Activated CD4-positive, alpha-beta memory T cell treated with anti-CD3 and anti-CD28 coated beads, Interleukin-2, amount 10 ng/mL, durations not matched to agents 7 days and 5 days (primary cell): Measurements from ENCODE around the gene ISG20. TPM values are rescaled to one million over a fixed set of nuclear protein-coding genes. Genes with fewer than 3 reads are reported as not detected.
A peak's percentile ranks its signal among the peaks of the same experiment; 100 is the strongest.

Experiments used
- CTCF ChIA-PET: fragments of 350-600 bp; sonication (Branson Sonifier 250); formaldehyde crosslinking; loops from one replicate; lab custom pipeline; 2021; ENCODE audit warnings: antibody characterized with exemption, inconsistent platforms; lab: Charles Lee
- POLR2A ChIA-PET: fragments of 350-600 bp; sonication (Branson Sonifier 250); formaldehyde crosslinking; loops from one replicate; lab custom pipeline; 2021; ENCODE audit warnings: antibody characterized with exemption; lab: Charles Lee
- DNase-seq: peaks from one replicate; pipeline ENCODE4 v3.0.0-alpha.2; 2020
- H3K27ac Mint-ChIP-seq: one replicate; pipeline ENCODE4 v1.8.0; 2021; ENCODE audit warnings: mild to moderate bottlenecking, mixed read lengths
- H3K27me3 Mint-ChIP-seq: one replicate; pipeline ENCODE4 v1.8.0; 2021; ENCODE audit warnings: mixed read lengths
- H3K36me3 Mint-ChIP-seq: one replicate; pipeline ENCODE4 v1.8.0; 2021; ENCODE audit warnings: low read depth, mixed read lengths
- H3K4me1 Mint-ChIP-seq: one replicate; pipeline ENCODE4 v1.8.0; 2021; ENCODE audit warnings: mixed read lengths
- H3K4me3 Mint-ChIP-seq: one replicate; pipeline ENCODE4 v1.8.0; 2021; ENCODE audit warnings: mild to moderate bottlenecking, mixed read lengths
- H3K9me3 Mint-ChIP-seq: one replicate; pipeline ENCODE4 v1.8.0; 2021; ENCODE audit warnings: mixed read lengths
- total RNA-seq, 2 experiments: library from RNA; stranded (reverse); gene quantifications; one replicate each; pipeline ENCODE4 v1.2.3, GENCODE V29; 2021

The ISG20 gene
- total RNA-seq, 2 experiments from 2014 or later = 337 to 338 TPM

GRCh38 chr15:88644741-88645140 lies 5.9 kb downstream of the ISG20 start:
- no peak overlapping the region for H3K4me3 Mint-ChIP-seq
- CTCF ChIA-PET = interaction anchor here (1.3 kb wide), 1 partner anchor 20 kb away, joined by 3 read pairs; no protein-coding TSS in a partner anchor
- H3K9me3 Mint-ChIP-seq = no peaks in the 10 kb centered on the region
- H3K4me1 Mint-ChIP-seq = peaks cover 71% of the 10 kb centered on the region
- no peak for DNase-seq
- no peak overlapping the region for H3K27ac Mint-ChIP-seq
- POLR2A ChIA-PET = interaction anchor here (1.4 to 1.9 kb wide), 2 partner anchors 9 to 21 kb away, joined by 3 to 7 read pairs; no protein-coding TSS in a partner anchor
- H3K27me3 Mint-ChIP-seq = no peaks in the 10 kb centered on the region
- peaks cover 81% of the 10 kb centered on the region for H3K36me3 Mint-ChIP-seq

- no peaks in the 10 kb centered on the region for H3K9me3 Mint-ChIP-seq
- H3K27ac Mint-ChIP-seq = no peak overlapping the region
- ChIA-PET CTCF (interaction anchor here (1.3 kb wide), 1 partner anchor 21 kb away, joined by 3 read pairs; no protein-coding TSS in a partner anchor), POLR2A (interaction anchor here (1.4 kb wide), 1 partner anchor 10 kb away, joined by 3 read pairs; no protein-coding TSS in a partner anchor)
- H3K36me3 Mint-ChIP-seq = peaks cover 75% of the 10 kb centered on the region
- no peaks in the 10 kb centered on the region for H3K27me3 Mint-ChIP-seq
- peaks cover 71% of the 10 kb centered on the region for H3K4me1 Mint-ChIP-seq
- DNase-seq = no peak
- H3K4me3 Mint-ChIP-seq = no peak overlapping the region
These were observed 6.6 kb downstream of the ISG20 start for GRCh38 chr15:88645171-88646087.

DNA sequence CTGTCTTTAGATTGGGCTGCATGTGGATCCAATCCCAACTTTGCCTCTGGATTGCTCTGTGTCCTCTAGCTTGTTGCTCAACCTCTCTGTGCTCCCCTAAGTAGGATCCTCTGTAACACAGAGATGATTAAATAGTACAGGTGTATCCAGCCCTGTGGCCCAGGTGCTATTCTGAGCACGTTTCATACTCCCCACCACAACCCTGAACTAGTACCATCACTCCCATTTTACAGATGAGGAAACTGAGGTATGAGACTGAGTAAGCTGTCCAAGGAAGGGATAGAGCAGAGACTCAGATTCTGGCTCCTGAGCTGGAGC lies 7.2 kb downstream of the ISG20 start:
- ChIA-PET CTCF (interaction anchor here (1.3 kb wide), 1 partner anchor 22 kb away, joined by 3 read pairs; no protein-coding TSS in a partner anchor), POLR2A (no interaction called here)
- no peak for DNase-seq
- peaks cover 74% of the 10 kb centered on the region for H3K4me1 Mint-ChIP-seq
- H3K9me3 Mint-ChIP-seq = no peaks in the 10 kb centered on the region
- no peak overlapping the region for H3K4me3 Mint-ChIP-seq
- no peak overlapping the region for H3K27ac Mint-ChIP-seq
- no peaks in the 10 kb centered on the region for H3K27me3 Mint-ChIP-seq
- peaks cover 76% of the 10 kb centered on the region for H3K36me3 Mint-ChIP-seq

- ChIA-PET CTCF (interaction anchor here (0.7 kb wide), 1 partner anchor 65 kb away, joined by 4 read pairs; no protein-coding TSS in a partner anchor), POLR2A (no interaction called here)
- H3K27ac Mint-ChIP-seq = no peak overlapping the region
- no peak overlapping the region for H3K4me3 Mint-ChIP-seq
- H3K36me3 Mint-ChIP-seq = peaks cover 81% of the 10 kb centered on the region
- DNase-seq = peak; percentile 8
- H3K4me1 Mint-ChIP-seq = peaks cover 80% of the 10 kb centered on the region
- no peaks in the 10 kb centered on the region for H3K9me3 Mint-ChIP-seq
- H3K27me3 Mint-ChIP-seq = no peaks in the 10 kb centered on the region
These were observed 8.1 kb downstream of the ISG20 start for GRCh38 chr15:88646951-88647350.

DNA sequence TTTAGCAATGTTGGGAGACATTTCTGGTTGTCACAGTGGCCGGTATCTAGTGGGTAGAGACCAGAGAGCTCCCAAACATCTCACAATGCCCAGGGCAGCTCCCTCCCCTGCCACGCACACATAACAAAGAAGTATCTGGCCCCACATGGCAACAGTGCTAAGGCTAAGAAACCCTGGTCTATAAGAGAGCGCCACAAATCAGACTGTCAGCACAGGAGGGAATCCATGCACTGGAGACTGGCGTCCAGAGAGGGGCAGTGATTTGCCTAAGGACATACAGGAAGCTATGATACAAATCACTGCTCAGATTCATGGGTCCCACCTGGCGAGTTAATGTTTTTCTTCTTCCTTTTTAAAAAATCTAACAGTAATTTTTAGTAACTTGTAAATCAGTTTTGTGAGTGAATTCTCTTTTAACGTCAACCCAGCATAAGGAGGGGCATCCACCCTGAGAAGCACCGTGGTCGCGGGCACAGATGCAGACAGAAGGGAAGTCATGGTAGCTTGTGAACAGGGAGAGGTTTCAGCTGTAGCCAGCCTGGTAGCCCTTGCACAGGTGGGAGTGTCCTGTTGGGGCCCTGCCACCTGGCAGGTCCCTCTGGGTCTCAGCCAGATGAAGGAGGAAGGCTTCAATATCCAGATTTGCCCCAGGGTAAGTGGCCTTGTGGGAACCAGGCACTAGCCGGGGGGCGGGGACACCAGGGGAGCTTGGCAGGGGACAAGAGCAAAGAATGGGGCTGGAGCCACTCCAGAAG lies 8.7 kb downstream of the ISG20 start:
- DNase-seq = peak; percentile 14
- H3K36me3 Mint-ChIP-seq = peaks cover 76% of the 10 kb centered on the region
- H3K4me1 Mint-ChIP-seq = peaks cover 75% of the 10 kb centered on the region
- no peak overlapping the region for H3K4me3 Mint-ChIP-seq
- ChIA-PET CTCF (interaction anchor here (0.7 to 1.3 kb wide), 2 partner anchors 23 to 64 kb away, joined by 4 to 6 read pairs; no protein-coding TSS in a partner anchor), POLR2A (interaction anchor here (0.6 to 2.5 kb wide), 2 partner anchors 12 to 180 kb away, joined by 3 to 5 read pairs; partner anchors contain the start of genes MRPL46 and MRPS11)
- peak overlapping the region; percentile 64 for H3K27ac Mint-ChIP-seq
- no peaks in the 10 kb centered on the region for H3K9me3 Mint-ChIP-seq
- H3K27me3 Mint-ChIP-seq = no peaks in the 10 kb centered on the region

DNA sequence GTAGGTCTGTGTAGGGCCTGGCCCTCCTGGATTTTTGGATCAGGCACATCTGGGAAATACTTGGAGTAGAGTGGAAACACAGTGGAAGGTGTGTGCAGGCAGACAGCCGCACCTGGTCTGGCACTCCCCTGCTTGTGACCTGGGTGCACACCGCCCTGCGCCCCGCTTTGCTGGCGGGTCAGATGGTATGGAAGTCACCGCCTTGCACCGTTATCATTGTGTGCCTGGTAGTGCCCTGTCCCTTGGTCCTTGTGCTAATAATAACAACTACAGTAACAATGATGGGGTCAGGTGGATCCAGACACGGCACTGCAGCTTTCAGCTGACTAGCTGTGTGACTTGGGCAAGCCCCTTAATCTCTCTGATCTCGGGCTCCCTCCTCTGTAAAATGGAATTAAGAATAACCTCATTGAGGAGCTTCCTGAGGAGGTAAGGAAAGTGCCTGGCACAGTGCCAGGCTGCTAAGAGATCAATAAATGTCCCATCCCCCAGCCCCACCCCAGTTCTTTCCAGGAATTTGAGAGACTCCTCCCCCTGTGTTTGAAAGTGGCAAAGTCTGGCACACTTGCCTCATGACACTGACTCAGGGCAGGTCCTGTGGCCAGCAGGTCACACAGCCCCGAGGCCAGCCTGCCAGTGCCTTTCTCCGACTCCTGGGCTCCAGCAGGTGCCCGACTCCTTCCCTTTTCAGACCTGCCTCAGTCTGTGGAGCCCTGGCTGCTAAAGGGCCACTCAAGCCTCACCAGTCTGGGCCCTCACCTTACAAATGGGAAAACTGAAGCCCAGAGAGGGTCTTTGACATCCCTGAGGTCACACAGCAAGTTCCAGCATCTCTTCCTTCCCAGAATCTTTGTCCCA lies 9.8 kb downstream of the ISG20 start:
- peak; percentile 31 for DNase-seq
- Mint-ChIP-seq H3K27me3 (no peaks in the 10 kb centered on the region), H3K27ac (peak overlapping the region; percentile 84), H3K36me3 (peaks cover 79% of the 10 kb centered on the region), H3K4me1 (peaks cover 77% of the 10 kb centered on the region), H3K4me3 (peak overlapping the region; percentile 26), H3K9me3 (no peaks in the 10 kb centered on the region)
- POLR2A ChIA-PET = interaction anchor here (1.8 to 2.5 kb wide), 2 partner anchors 13 to 24 kb away, joined by 5 to 8 read pairs; no protein-coding TSS in a partner anchor
- CTCF ChIA-PET = interaction anchor here (1.3 to 2.1 kb wide), 2 partner anchors 24 to 25 kb away, joined by 6 to 12 read pairs; no protein-coding TSS in a partner anchor

DNA sequence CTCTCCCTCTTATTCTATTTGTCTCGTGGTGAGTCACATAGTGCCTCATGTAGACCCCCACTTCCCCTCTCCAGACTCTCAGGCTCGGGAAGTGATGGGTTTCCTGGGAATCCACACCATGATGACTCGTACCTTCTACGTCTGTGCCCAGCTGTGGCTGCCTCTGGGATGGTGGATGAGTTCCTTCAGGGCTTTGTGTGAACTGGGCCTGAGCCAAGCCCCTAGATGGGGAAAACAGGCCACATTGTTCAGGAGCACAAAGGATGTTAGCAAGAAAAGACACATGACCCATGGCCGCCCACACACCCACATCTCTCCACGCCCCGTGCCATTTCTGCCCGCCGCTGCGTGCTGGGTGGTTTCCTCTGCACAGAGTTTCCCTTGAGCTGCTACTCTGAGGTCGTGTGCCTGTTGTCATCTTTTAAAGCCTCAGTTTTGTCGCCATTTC lies 10.5 kb downstream of the ISG20 start:
- Mint-ChIP-seq H3K27ac (peak overlapping the region; percentile 84), H3K4me3 (peak overlapping the region; percentile 26), H3K27me3 (no peaks in the 10 kb centered on the region), H3K4me1 (peaks cover 72% of the 10 kb centered on the region), H3K36me3 (peaks cover 74% of the 10 kb centered on the region), H3K9me3 (no peaks in the 10 kb centered on the region)
- peak; percentile 75 for DNase-seq
- CTCF ChIA-PET = interaction anchor here (1.0 to 2.1 kb wide), 2 partner anchors 25 to 182 kb away, joined by 3 to 12 read pairs; partner anchors contain the start of genes MRPL46 and MRPS11
- POLR2A ChIA-PET = interaction anchor here (0.6 to 2.5 kb wide), 4 partner anchors 14 to 182 kb away, joined by 3 to 8 read pairs (median 4); partner anchors contain the start of genes MRPL46 and MRPS11

- CTCF ChIA-PET = interaction anchor here (1.0 to 2.1 kb wide), 2 partner anchors 26 to 183 kb away, joined by 3 to 12 read pairs; partner anchors contain the start of genes MRPL46 and MRPS11
- Mint-ChIP-seq H3K36me3 (peaks cover 72% of the 10 kb centered on the region), H3K4me3 (peak overlapping the region; percentile 26), H3K9me3 (no peaks in the 10 kb centered on the region), H3K27me3 (no peaks in the 10 kb centered on the region), H3K4me1 (peaks cover 73% of the 10 kb centered on the region), H3K27ac (peak overlapping the region; percentile 84)
- DNase-seq = peak; percentile 10
- POLR2A ChIA-PET = interaction anchor here (0.6 to 2.5 kb wide), 4 partner anchors 15 to 183 kb away, joined by 3 to 8 read pairs (median 4); partner anchors contain the start of genes MRPL46 and MRPS11
These were observed 11.1 kb downstream of the ISG20 start for GRCh38 chr15:88649753-88650551.

DNA sequence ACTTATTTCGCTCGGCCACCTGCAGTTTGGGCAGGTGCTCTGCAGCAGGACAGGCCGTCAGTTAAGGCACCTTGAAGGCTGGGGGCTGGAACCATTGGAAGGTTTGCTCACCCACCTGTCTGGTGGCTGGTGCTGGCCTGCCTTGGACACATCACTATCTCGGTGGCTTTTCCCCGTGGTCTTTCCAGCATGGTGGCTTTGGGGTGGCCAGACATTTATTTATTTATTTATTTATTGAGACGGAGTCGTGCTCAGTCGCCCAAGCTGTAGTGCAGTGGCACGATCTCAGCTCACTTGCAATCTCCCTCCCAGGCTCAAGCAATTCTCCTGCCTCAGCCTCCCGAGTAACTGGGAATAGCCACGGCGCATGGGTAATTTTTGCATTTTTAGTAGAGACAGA lies 11.7 kb downstream of the ISG20 start:
- Mint-ChIP-seq H3K4me1 (peaks cover 71% of the 10 kb centered on the region), H3K27me3 (no peaks in the 10 kb centered on the region), H3K36me3 (peaks cover 71% of the 10 kb centered on the region), H3K9me3 (no peaks in the 10 kb centered on the region), H3K27ac (no peak overlapping the region), H3K4me3 (no peak overlapping the region)
- ChIA-PET POLR2A (interaction anchor here (1.8 kb wide), 1 partner anchor 26 kb away, joined by 8 read pairs; no protein-coding TSS in a partner anchor), CTCF (interaction anchor here (1.0 to 2.1 kb wide), 2 partner anchors 27 to 183 kb away, joined by 3 to 12 read pairs; partner anchors contain the start of genes MRPL46 and MRPS11)
- no peak for DNase-seq

DNA sequence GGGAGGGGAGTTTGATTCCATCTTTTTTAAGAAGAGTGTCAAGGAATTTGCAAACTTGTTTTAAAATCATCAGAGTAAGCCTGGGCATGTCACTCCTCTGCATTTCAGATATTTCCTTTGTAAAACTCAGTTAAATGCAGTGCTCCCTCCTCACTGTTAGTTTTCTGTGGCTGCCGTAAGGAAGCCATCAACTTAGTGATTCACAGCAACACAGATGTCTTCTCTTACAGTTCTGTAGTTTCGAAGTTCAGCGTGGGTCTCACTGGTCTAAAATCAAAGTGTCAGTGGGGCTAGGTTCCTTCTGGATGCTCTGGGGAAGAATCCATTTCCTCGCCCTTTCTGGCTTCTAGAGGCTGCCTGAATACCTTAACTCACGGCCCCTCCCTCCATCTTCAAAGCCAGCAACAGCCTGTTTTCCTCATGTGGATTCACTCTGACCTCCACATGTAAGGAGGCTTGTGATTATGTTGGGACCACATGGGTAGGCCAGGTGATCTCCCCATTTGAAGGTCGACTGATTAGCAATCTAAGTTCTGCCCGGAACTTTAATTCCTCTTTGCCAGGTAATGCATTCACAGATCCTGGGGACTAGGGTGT lies 12.4 kb downstream of the ISG20 start:
- DNase-seq = peak; percentile 9
- Mint-ChIP-seq H3K4me3 (no peak overlapping the region), H3K36me3 (peaks cover 66% of the 10 kb centered on the region), H3K27me3 (no peaks in the 10 kb centered on the region), H3K27ac (peak overlapping the region; percentile 26), H3K9me3 (no peaks in the 10 kb centered on the region), H3K4me1 (peaks cover 67% of the 10 kb centered on the region)
- ChIA-PET CTCF (interaction anchor here (2.1 kb wide), 1 partner anchor 27 kb away, joined by 12 read pairs; no protein-coding TSS in a partner anchor), POLR2A (interaction anchor here (1.0 to 1.5 kb wide), 2 partner anchors 26 to 29 kb away, joined by 3 read pairs; no protein-coding TSS in a partner anchor)
